H1 (cell line): ENCODE measurements around the gene CRTC3. TPM values are rescaled to one million over a fixed set of nuclear protein-coding genes. Genes with fewer than 3 reads are reported as not detected.

Experiments
- CTCF ChIA-PET: fragments of 300-600 bp; sonication (Branson Sonifier 250); formaldehyde crosslinking; loops from one replicate; lab custom pipeline; 2021; ENCODE audit not compliant: partially characterized antibody; lab: Charles Lee
- POLR2A ChIA-PET: fragments of 300-600 bp; sonication (Branson Sonifier 250); formaldehyde crosslinking; loops from one replicate; lab custom pipeline; 2021; ENCODE audit warnings: inconsistent platforms; ENCODE audit not compliant: partially characterized antibody; lab: Charles Lee
- DNase-seq, 2 experiments: peaks; one replicate each; pipeline versions ENCODE4 v3.0.0 to v3.0.0-alpha.2; 2010 to 2022; ENCODE audit warnings: low spot score in 2 of 2, low read depth in 1 of 2, mixed read lengths in 1 of 2
- FAIRE-seq: peaks from 2 replicates; lab custom pipeline; 2011; peaks lifted over from hg19 to GRCh38; lab: Jason Lieb, UNC
- H2AFZ ChIP-seq: 2 replicates; pipeline ENCODE4 v1.8.1; 2012; ENCODE audit warnings: low read length, inconsistent platforms
- H2AK5ac ChIP-seq: 2 replicates; pipeline ENCODE4 v1.6.1; 2013; ENCODE audit warnings: low read depth, low read length
- H2BK120ac ChIP-seq: replicated peaks from 2 replicates; pipeline ENCODE3; 2013; ENCODE audit warnings: low read depth, low read length, inconsistent platforms
- H2BK12ac ChIP-seq: 2 replicates; pipeline ENCODE4 v1.6.1; 2013; ENCODE audit warnings: low read depth, low read length
- H2BK15ac ChIP-seq: 2 replicates; pipeline ENCODE4 v1.6.1; 2013; ENCODE audit warnings: low read length
- H2BK20ac ChIP-seq: 2 replicates; pipeline ENCODE4 v1.6.1; 2013; ENCODE audit warnings: low read length
- H2BK5ac ChIP-seq: 2 replicates; pipeline ENCODE4 v1.6.1; 2013; ENCODE audit warnings: low read depth, low read length
- H3K14ac ChIP-seq: 2 replicates; pipeline ENCODE4 v1.6.1; 2013; ENCODE audit warnings: inconsistent platforms; ENCODE audit not compliant: insufficient read length
- H3K18ac ChIP-seq: 2 replicates; pipeline ENCODE4 v1.6.1; 2013; ENCODE audit warnings: low read length; ENCODE audit errors: extremely low read depth
- H3K23ac ChIP-seq: 2 replicates; pipeline ENCODE4 v1.6.1; 2013; ENCODE audit warnings: inconsistent platforms; ENCODE audit not compliant: insufficient read length
- H3K23me2 ChIP-seq: 2 replicates; pipeline ENCODE4 v1.6.1; 2013; ENCODE audit warnings: low read depth, low read length
- H3K27ac ChIP-seq: 2 replicates; pipeline ENCODE4 v1.6.1; 2011; ENCODE audit warnings: low read depth, low read length, inconsistent platforms
- H3K27me3 ChIP-seq, 4 experiments: replicated peaks in 1 of 4; 1 replicate in 1 of 4; 2 replicates in 3 of 4; pipeline versions ENCODE4 v1.6.1 to v1.8.1; 2011 to 2013; ENCODE audit warnings: low read length in 3 of 4, mild to moderate bottlenecking in 3 of 4, inconsistent platforms in 2 of 4, mixed read lengths in 2 of 4, moderate library complexity in 1 of 4; ENCODE audit not compliant: control insufficient read depth in 3 of 4, insufficient read depth in 3 of 4; ENCODE audit errors: extremely low read depth in 1 of 4
- H3K36me3 ChIP-seq, 4 experiments: 2 replicates each; pipeline versions ENCODE4 v1.6.1 to v1.8.1; 2011 to 2013; ENCODE audit warnings: mild to moderate bottlenecking in 4 of 4, low read length in 3 of 4, moderate library complexity in 2 of 4, control low read depth in 1 of 4, inconsistent platforms in 1 of 4; ENCODE audit not compliant: insufficient read depth in 4 of 4, control insufficient read depth in 2 of 4
- H3K4ac ChIP-seq: replicated peaks from 2 replicates; pipeline ENCODE3; 2013; ENCODE audit warnings: low read length, low read depth, mixed read lengths, inconsistent platforms; ENCODE audit not compliant: insufficient read length
- H3K4me1 ChIP-seq, 4 experiments: replicated peaks in 1 of 4; 1 replicate in 1 of 4; 2 replicates in 3 of 4; pipeline versions ENCODE4 v1.6.1 to v1.8.1; 2011 to 2013; ENCODE audit warnings: low read length in 3 of 4, inconsistent platforms in 2 of 4, mixed read lengths in 1 of 4; ENCODE audit not compliant: insufficient read depth in 4 of 4, control insufficient read depth in 3 of 4
- H3K4me2 ChIP-seq, 2 experiments: 2 replicates each; pipeline versions ENCODE4 v1.6.1 to v1.8.1; 2011 to 2013; ENCODE audit warnings: low read depth in 2 of 2, low read length in 2 of 2, control low read depth in 1 of 2, inconsistent platforms in 1 of 2, mild to moderate bottlenecking in 1 of 2; ENCODE audit not compliant: insufficient read depth in 1 of 2
- H3K4me3 ChIP-seq, 4 experiments: fragments of 200-600, 300-600 bp in 1 of 4; sonication (generic), shearing (Covaris generic), sonication (Bioruptor Twin) in 1 of 4; 2 replicates each; pipeline versions ENCODE4 v1.5.1 to v1.8.1; 2011 to 2016; ENCODE audit warnings: low read length in 4 of 4, low read depth in 3 of 4, control low read depth in 2 of 4, inconsistent platforms in 2 of 4, mild to moderate bottlenecking in 2 of 4, mixed read lengths in 1 of 4, moderate library complexity in 1 of 4; ENCODE audit not compliant: insufficient read depth in 2 of 4; ENCODE audit errors: extremely low read depth in 1 of 4
- H3K56ac ChIP-seq: replicated peaks from 2 replicates; pipeline ENCODE3; 2013; ENCODE audit warnings: low read depth, mild to moderate bottlenecking, mixed read lengths, low read length, inconsistent platforms; ENCODE audit not compliant: insufficient read length
- H3K79me1 ChIP-seq: 2 replicates; pipeline ENCODE4 v1.6.1; 2013; ENCODE audit warnings: low read depth, low read length, control low read depth
- H3K79me2 ChIP-seq, 2 experiments: 2 replicates each; pipeline versions ENCODE4 v1.6.1 to v1.8.1; 2012 to 2013; ENCODE audit warnings: low read length in 2 of 2, mild to moderate bottlenecking in 2 of 2, inconsistent platforms in 1 of 2; ENCODE audit not compliant: insufficient read depth in 2 of 2, control insufficient read depth in 1 of 2
- H3K9ac ChIP-seq, 4 experiments: replicated peaks in 1 of 4; 1 replicate in 1 of 4; 2 replicates in 3 of 4; pipeline versions ENCODE4 v1.6.1 to v1.8.1; 2011 to 2013; ENCODE audit warnings: low read depth in 3 of 4, low read length in 3 of 4, control low read depth in 2 of 4, mild to moderate bottlenecking in 2 of 4, moderate library complexity in 2 of 4, inconsistent platforms in 1 of 4; ENCODE audit errors: extremely low read depth in 1 of 4
- H3K9me3 ChIP-seq, 2 experiments: 2 replicates each; pipeline versions ENCODE4 v1.6.1 to v1.8.1; 2012 to 2013; ENCODE audit warnings: mild to moderate bottlenecking in 2 of 2, moderate library complexity in 2 of 2, control low read depth in 1 of 2, inconsistent platforms in 1 of 2, low read depth in 1 of 2, low read length in 1 of 2, mixed read lengths in 1 of 2; ENCODE audit not compliant: insufficient read depth in 2 of 2
- H4K20me1 ChIP-seq, 2 experiments: replicated peaks in 1 of 2; 2 replicates each; pipeline versions ENCODE3 to v1.8.1; 2011 to 2013; ENCODE audit warnings: inconsistent platforms in 2 of 2, low read length in 2 of 2, mild to moderate bottlenecking in 1 of 2; ENCODE audit not compliant: insufficient read depth in 2 of 2, control insufficient read depth in 1 of 2
- H4K5ac ChIP-seq: 2 replicates; pipeline ENCODE4 v1.6.1; 2013; ENCODE audit warnings: low read length, low read depth, mixed read lengths, inconsistent platforms; ENCODE audit not compliant: insufficient read length
- H4K8ac ChIP-seq: 2 replicates; pipeline ENCODE4 v1.8.0; 2013; ENCODE audit warnings: mild to moderate bottlenecking, moderate library complexity, low read length, inconsistent platforms; ENCODE audit not compliant: insufficient read depth; ENCODE audit errors: extremely low read depth
- H4K91ac ChIP-seq: replicated peaks from 2 replicates; pipeline ENCODE3; 2013; ENCODE audit warnings: low read length, mixed read lengths, inconsistent platforms; ENCODE audit not compliant: insufficient read length
- BRCA1 ChIP-seq: IDR thresholded peaks from 2 replicates; pipeline ENCODE4 v1.6.1; 2012; ENCODE audit warnings: low read depth, low read length, improper control_type of control experiment
- CHD1 ChIP-seq: IDR thresholded peaks from 2 replicates; pipeline ENCODE4 v1.6.1; 2012; ENCODE audit warnings: low read depth, low read length, improper control_type of control experiment
- EZH2 ChIP-seq: fragments of 200-600 bp; sonication (generic); IDR thresholded peaks from 2 replicates; pipeline ENCODE4 v1.7.1; 2012; ENCODE audit warnings: low read depth, mild to moderate bottlenecking, moderate library complexity, low read length, inconsistent platforms; ENCODE audit not compliant: severe bottlenecking
- HDAC2 ChIP-seq, 2 experiments: fragments of 300-600 bp in 1 of 2; sonication (generic) in 1 of 2; IDR thresholded peaks; 2 replicates each; pipeline ENCODE4 v1.6.1; 2011 to 2012; ENCODE audit warnings: low read depth in 2 of 2, low read length in 2 of 2, mild to moderate bottlenecking in 2 of 2, moderate library complexity in 2 of 2, borderline replicate concordance in 1 of 2, inconsistent platforms in 1 of 2
- KDM4A ChIP-seq: IDR thresholded peaks from one replicate; pipeline ENCODE4 v1.7.1; 2012; ENCODE audit warnings: low read depth, mild to moderate bottlenecking, moderate library complexity, low read length, inconsistent platforms; ENCODE audit not compliant: severe bottlenecking
- POLR2AphosphoS5 ChIP-seq: IDR thresholded peaks from 2 replicates; pipeline ENCODE4 v1.6.1; 2011; ENCODE audit warnings: low read depth, low read length
- RBBP5 ChIP-seq: IDR thresholded peaks from 2 replicates; pipeline ENCODE4 v1.7.1; 2012; ENCODE audit warnings: low read depth, mild to moderate bottlenecking, inconsistent platforms, low read length, moderate library complexity, borderline replicate concordance
- SRF ChIP-seq: IDR thresholded peaks from 2 replicates; pipeline ENCODE4 v1.6.1; 2011; ENCODE audit warnings: mild to moderate bottlenecking, low read depth, low read length, moderate library complexity
- TAF7 ChIP-seq: optimal IDR thresholded peaks from 2 replicates; pipeline ENCODE3; 2011; ENCODE audit warnings: low read depth, mild to moderate bottlenecking, inconsistent platforms, low read length, moderate library complexity, borderline replicate concordance
- ZNF274 ChIP-seq: IDR thresholded peaks from 2 replicates; pipeline ENCODE4 v1.7.0; 2012; ENCODE audit warnings: low read length, borderline replicate concordance; ENCODE audit errors: extremely low read depth
- WGBS, 2 experiments: shearing (Covaris generic) in 1 of 2; methylation state at CpG; one replicate each; pipeline versions ENCODE4 v1.1.6 to v1.1.7; 2013 to 2015; ENCODE audit warnings: low lambda C conversion rate in 2 of 2, mixed read lengths in 2 of 2, inconsistent platforms in 1 of 2, low coverage in 1 of 2, missing lambda C conversion rate in 1 of 2; ENCODE audit not compliant: insufficient replicate concordance in 2 of 2, insufficient coverage in 1 of 2, insufficient read length in 1 of 2; ENCODE audit errors: extremely low coverage in 1 of 2, missing lambda C conversion rate in 1 of 2; 5-methylcytosine and 5-hydroxymethylcytosine counted together
- polyA plus RNA-seq, 7 experiments: library from polyadenylated mRNA; depleted of rRNA in 3 of 7; stranded (reverse) in 5 of 7; unstranded in 2 of 7; fragments of >200 nt in 5 of 7; fragments of 200-250 nt in 2 of 7; gene quantifications; 1 replicate in 5 of 7; 2 replicates in 1 of 7; 4 replicates in 1 of 7; pipeline versions ENCODE4 v1.2.1 to v1.2.3, GENCODE V29; 2011 to 2013; ENCODE audit warnings: missing spikeins in 2 of 7, mixed read lengths in 2 of 7
- total RNA-seq: library from RNA; stranded (reverse); fragmentation: NEBNext Ultra II Directional; extraction: Animal tissue kit (Norgen Biotek cat#: 25700); gene quantifications from 2 replicates; pipeline ENCODE4 v1.2.1, GENCODE V29; 2021
- TF ChIP-seq, protein P1 (sequence below): IDR thresholded peaks from 2 replicates; pipeline ENCODE4 v1.6.1; 2012; ENCODE audit warnings: inconsistent platforms

CRTC3 gene
- total and polyA plus RNA-seq, 2 of the 8 experiments (the other 6 are each of a cell fraction or from before 2014, with no cell fraction given) = 5.0 to 5.3 TPM

DNA sequence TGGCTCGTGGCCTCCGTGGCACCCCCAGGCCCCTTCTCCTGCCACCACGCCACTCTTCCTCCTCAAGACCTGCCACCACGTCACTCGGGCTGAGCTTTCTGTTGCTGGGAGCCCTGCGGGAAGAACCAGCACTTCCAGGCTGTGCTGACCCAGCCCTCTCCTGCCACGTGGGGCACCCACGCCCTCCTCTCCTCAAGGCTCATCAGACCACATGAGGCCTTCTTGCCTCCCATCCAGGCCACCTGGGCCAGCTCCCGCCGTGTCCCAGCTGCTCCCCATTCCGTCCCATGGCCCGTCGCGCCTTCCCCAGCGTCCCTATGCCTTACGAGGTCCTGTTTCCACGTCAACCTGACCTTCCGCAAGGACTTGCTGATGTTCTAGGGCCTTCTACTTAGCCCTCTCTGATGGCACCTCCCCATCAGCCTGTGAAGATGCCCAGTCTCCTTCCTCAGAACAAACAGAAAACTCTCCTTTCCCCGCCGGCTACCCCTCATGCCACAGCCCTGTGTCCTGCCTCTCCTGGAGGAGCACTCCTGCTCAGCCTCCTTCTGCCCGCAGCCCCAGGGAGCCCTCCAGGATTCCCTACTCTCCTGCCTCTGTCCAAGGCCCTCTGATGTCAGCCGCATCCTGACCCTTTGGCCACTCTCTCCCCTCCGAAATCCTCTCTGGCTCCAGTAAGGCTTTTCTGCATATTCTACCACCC lies 116.3 kb downstream of the CRTC3 start:
- CTCF ChIA-PET = interaction anchor here (0.8 to 2.1 kb wide), 6 partner anchors 10 to 287 kb away, joined by 3 to 6 read pairs (median 4); partner anchors contain the start of gene HDDC3
- H2BK20ac ChIP-seq = no peak overlapping the region
- DNase-seq = no peak
- TF ChIP-seq POLR2AphosphoS5 = no peak
- TF ChIP-seq BRCA1 = no peak
- no peak for TF ChIP-seq CHD1
- TF ChIP-seq SRF = no peak
- no peak for TF ChIP-seq KDM4A
- no peak for TF ChIP-seq HDAC2 (IDR thresholded peaks at IDR 0.05; ENCODE audit: borderline replicate concordance in 1 of 2, low read depth in 2 of 2, low read length in 2 of 2)
- no peak for TF ChIP-seq TAF7
- no peak for TF ChIP-seq RBBP5
- no peak for TF ChIP-seq ZNF274
- TF ChIP-seq, protein P1, sequence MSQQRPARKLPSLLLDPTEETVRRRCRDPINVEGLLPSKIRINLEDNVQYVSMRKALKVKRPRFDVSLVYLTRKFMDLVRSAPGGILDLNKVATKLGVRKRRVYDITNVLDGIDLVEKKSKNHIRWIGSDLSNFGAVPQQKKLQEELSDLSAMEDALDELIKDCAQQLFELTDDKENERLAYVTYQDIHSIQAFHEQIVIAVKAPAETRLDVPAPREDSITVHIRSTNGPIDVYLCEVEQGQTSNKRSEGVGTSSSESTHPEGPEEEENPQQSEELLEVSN = no peak
- TF ChIP-seq EZH2 = no peak

More for the DNA sequence above, 116.3 kb downstream of the CRTC3 start:
- no peak overlapping the region for H3K56ac ChIP-seq
- no peak overlapping the region for H4K5ac ChIP-seq
- FAIRE-seq = no peak
- no peaks in the 10 kb centered on the region; a peak in 1 of 7 replicates for H3K27me3 ChIP-seq
- H3K9me3 ChIP-seq = no peaks in the 10 kb centered on the region
- H3K79me2 ChIP-seq = no peaks in the 10 kb centered on the region
- no peak overlapping the region for H3K9ac ChIP-seq
- H4K20me1 ChIP-seq = no peaks in the 10 kb centered on the region
- no peak overlapping the region for H3K27ac ChIP-seq
- H2BK12ac ChIP-seq = no peak overlapping the region; the same call in 1 of the 2 replicates
- H2AFZ ChIP-seq = no peak overlapping the region
- 0 out of 2 replicates have a peak overlapping the region, but pooled peaks have one; percentile 60 for H2BK5ac ChIP-seq
- H2BK15ac ChIP-seq = no peak overlapping the region
- peak overlapping the region; percentile 38; the same call in 1 of the 2 replicates for H4K8ac ChIP-seq
- no peak overlapping the region for H3K4me2 ChIP-seq
- no peaks in the 10 kb centered on the region for H3K79me1 ChIP-seq
- POLR2A ChIA-PET = no interaction called here
- H3K4me1 ChIP-seq = peaks cover 0 to 6% (median 4%) of the 10 kb centered on the region in 4 experiments; a peak in 6 of 7 replicates
- H3K4me3 ChIP-seq = no peak overlapping the region
- H3K36me3 ChIP-seq = no peaks in the 10 kb centered on the region
- no peak overlapping the region for H3K14ac ChIP-seq
- no peak overlapping the region for H2BK120ac ChIP-seq
- no peak overlapping the region for H3K23ac ChIP-seq
- WGBS, 2 experiments = 85% methylated on average over 23 of the region's 23 CpGs; no CpG with 5 or more reads in 1 of the 2 experiments
- H3K18ac ChIP-seq = no peak overlapping the region
- no peak overlapping the region for H3K4ac ChIP-seq
- peaks cover 3% of the 10 kb centered on the region; the same call in 1 of the 2 replicates for H3K23me2 ChIP-seq
- H2AK5ac ChIP-seq = no peak overlapping the region
- H4K91ac ChIP-seq = peak overlapping the region; percentile 52
